GM12878 (cell line): ENCODE measurements around the gene SMIM22. TPM values are rescaled to one million over a fixed set of nuclear protein-coding genes. Genes with fewer than 3 reads are reported as not detected.

ENCODE experiments used
- ATAC-seq: fragments of 200-7000 bp; cut with Tn5 transposase; 3 replicates; pipeline ENCODE4 v1.9.1; 2020; ENCODE audit warnings: mild to moderate bottlenecking, moderate library complexity
- BruUV-seq: library from RNA; stranded (reverse); fragments of 400-500 nt; replicated peaks from 2 replicates; lab custom pipeline; 2021; lab: Mats Ljungman, UMichigan
- CTCF ChIA-PET: fragments of 300-600 bp; sonication (Branson Sonifier 250); formaldehyde crosslinking; extraction: SDS; loops from one replicate; lab custom pipeline; 2021; ENCODE audit warnings: inconsistent platforms; lab: Yijun Ruan, JAX
- POLR2A ChIA-PET: fragments of 350-600 bp; formaldehyde crosslinking; extraction: SDS; loops from one replicate; lab custom pipeline; 2021; ENCODE audit warnings: inconsistent platforms; lab: Charles Lee
- RAD21 ChIA-PET: fragments of 300-600 bp; sonication (Branson Sonifier 250); formaldehyde crosslinking; loops from one replicate; lab custom pipeline; 2023; ENCODE audit warnings: antibody characterized with exemption; ENCODE audit not compliant: unreplicated experiment; lab: Charles Lee
- SMC1A ChIA-PET: fragments of 300-600 bp; sonication (Branson Sonifier 250); formaldehyde crosslinking; loops from one replicate; lab custom pipeline; 2023; ENCODE audit not compliant: unreplicated experiment, uncharacterized antibody; lab: Charles Lee
- DNase-seq: peaks from one replicate; pipeline ENCODE4 v3.0.0-alpha.2; 2011; ENCODE audit warnings: low read depth, low spot score
- FAIRE-seq: peaks from 3 replicates; lab custom pipeline; 2011; peaks lifted over from hg19 to GRCh38; lab: Jason Lieb, UNC
- H2AFZ ChIP-seq: 2 replicates; pipeline ENCODE4 v1.6.0; 2011; ENCODE audit warnings: low read depth, low read length, control low read depth; ENCODE audit not compliant: control insufficient read depth
- H3K27ac ChIP-seq: 2 replicates; pipeline ENCODE4 v1.5.1; 2011; ENCODE audit warnings: control low read depth; ENCODE audit not compliant: control insufficient read depth, insufficient read depth
- H3K27me3 ChIP-seq, 2 experiments: replicated peaks in 1 of 2; 2 replicates each; pipeline versions ENCODE4 v1.6.0 to v1.6.1; 2011; ENCODE audit warnings: low read length in 1 of 2; ENCODE audit not compliant: control insufficient read depth in 2 of 2, insufficient read depth in 2 of 2
- H3K36me3 ChIP-seq, 2 experiments: 2 replicates each; pipeline ENCODE4 v1.5.1; 2011; ENCODE audit warnings: low read length in 1 of 2; ENCODE audit not compliant: control insufficient read depth in 2 of 2, insufficient read depth in 2 of 2
- H3K4me1 ChIP-seq: 2 replicates; pipeline ENCODE4 v1.6.1; 2011; ENCODE audit warnings: mild to moderate bottlenecking, low read length, moderate library complexity, mixed read lengths; ENCODE audit not compliant: control insufficient read depth, insufficient read depth
- H3K4me2 ChIP-seq: 2 replicates; pipeline ENCODE4 v1.6.0; 2011; ENCODE audit warnings: control low read depth; ENCODE audit not compliant: control insufficient read depth, insufficient read depth
- H3K4me3 ChIP-seq: fragments of 200-600 bp; sonication (generic); 2 replicates; pipeline ENCODE4 v1.5.1; 2016
- H3K79me2 ChIP-seq: 2 replicates; pipeline ENCODE4 v1.6.0; 2011; ENCODE audit warnings: low read length; ENCODE audit not compliant: control insufficient read depth, insufficient read depth
- H3K9ac ChIP-seq: 2 replicates; pipeline ENCODE4 v1.8.0; 2011; ENCODE audit warnings: low read length, control low read depth, mixed read lengths; ENCODE audit not compliant: control insufficient read depth, insufficient read depth
- H3K9me3 ChIP-seq: replicated peaks from 3 replicates; pipeline ENCODE4 v1.5.1; 2011; ENCODE audit warnings: mild to moderate bottlenecking, low read length; ENCODE audit not compliant: control insufficient read depth, insufficient read depth
- H4K20me1 ChIP-seq: 2 replicates; pipeline ENCODE4 v1.6.0; 2011; ENCODE audit not compliant: control insufficient read depth, insufficient read depth
- ASH2L ChIP-seq: fragments of 300-600, 200-600 bp; sonication (generic); IDR thresholded peaks from 2 replicates; pipeline ENCODE4 v1.6.1; 2017; ENCODE audit warnings: low read depth, mild to moderate bottlenecking, borderline replicate concordance
- CEBPB ChIP-seq, 2 experiments: fragments of 150-350 bp in 1 of 2; IDR thresholded peaks; 2 replicates each; pipeline ENCODE4 v1.6.1; 2012 to 2014; ENCODE audit warnings: low read depth in 2 of 2, low read length in 2 of 2, borderline replicate concordance in 1 of 2, inconsistent platforms in 1 of 2
- CREB1 ChIP-seq: IDR thresholded peaks from 2 replicates; pipeline ENCODE4 v1.6.1; 2012; ENCODE audit warnings: low read depth, mild to moderate bottlenecking, inconsistent platforms
- HCFC1 ChIP-seq: fragments of 150-350 bp; IDR thresholded peaks from 2 replicates; pipeline ENCODE4 v1.6.1; 2014; ENCODE audit warnings: low read length
- HDGF ChIP-seq: fragments of 450-650 bp; IDR thresholded peaks from 2 replicates; pipeline ENCODE4 v1.6.1; 2016; ENCODE audit warnings: antibody characterized with exemption
- HSF1 ChIP-seq: fragments of 150-350 bp; IDR thresholded peaks from 2 replicates; pipeline ENCODE4 v1.6.1; 2014; ENCODE audit warnings: mild to moderate bottlenecking, low read depth, low read length
- JUND ChIP-seq: IDR thresholded peaks from 2 replicates; pipeline ENCODE4 v1.6.1; 2012; ENCODE audit warnings: low read depth, mild to moderate bottlenecking, low read length, improper control_type of control experiment, moderate library complexity
- KDM1A ChIP-seq: fragments of 200-600 bp; sonication (generic); IDR thresholded peaks from 2 replicates; pipeline ENCODE4 v1.6.1; 2016; ENCODE audit warnings: borderline replicate concordance
- MTA2 ChIP-seq: fragments of 450-650 bp; IDR thresholded peaks from 2 replicates; pipeline ENCODE4 v1.6.1; 2016; ENCODE audit warnings: low read depth, mild to moderate bottlenecking, moderate library complexity
- MYB ChIP-seq: fragments of 150-350 bp; IDR thresholded peaks from 2 replicates; pipeline ENCODE4 v1.6.1; 2014; ENCODE audit warnings: mild to moderate bottlenecking, low read depth, low read length, borderline replicate concordance
- NKRF ChIP-seq: fragments of 450-650 bp; conservative IDR thresholded peaks from 2 replicates; pipeline ENCODE4 v1.6.1; 2017; ENCODE audit warnings: mild to moderate bottlenecking, moderate library complexity
- POLR2AphosphoS5 ChIP-seq: IDR thresholded peaks from 2 replicates; pipeline ENCODE4 v1.6.1; 2011; ENCODE audit warnings: mild to moderate bottlenecking, low read length, inconsistent platforms
- RAD51 ChIP-seq: fragments of 450-650 bp; IDR thresholded peaks from 2 replicates; pipeline ENCODE4 v1.6.1; 2016; ENCODE audit warnings: moderate library complexity, mild to moderate bottlenecking, inconsistent platforms
- RELA ChIP-seq: fragments of 450-650 bp; IDR thresholded peaks from 2 replicates; pipeline ENCODE4 v1.8.0; 2014; ENCODE audit warnings: borderline replicate concordance; ENCODE audit not compliant: partially characterized antibody
- SMAD1 ChIP-seq: fragments of 450-650 bp; IDR thresholded peaks from 2 replicates; pipeline ENCODE4 v1.6.1; 2018; ENCODE audit warnings: mild to moderate bottlenecking, low read depth; ENCODE audit not compliant: partially characterized antibody
- SMARCA5 ChIP-seq: fragments of 450-650 bp; IDR thresholded peaks from 2 replicates; pipeline ENCODE4 v1.6.1; 2017; ENCODE audit warnings: mild to moderate bottlenecking
- SPI1 ChIP-seq: IDR thresholded peaks from 2 replicates; pipeline ENCODE4 v1.6.1; 2011; ENCODE audit warnings: low read depth, mild to moderate bottlenecking, low read length, moderate library complexity, borderline replicate concordance; ENCODE audit not compliant: insufficient read depth
- TBL1XR1 ChIP-seq: IDR thresholded peaks from 2 replicates; pipeline ENCODE4 v1.6.1; 2012; ENCODE audit warnings: low read depth, low read length, improper control_type of control experiment
- TCF3 ChIP-seq: IDR thresholded peaks from 2 replicates; pipeline ENCODE4 v1.6.1; 2012; ENCODE audit warnings: low read depth, mild to moderate bottlenecking, low read length, borderline replicate concordance; ENCODE audit not compliant: insufficient read depth
- WRNIP1 ChIP-seq: IDR thresholded peaks from 2 replicates; pipeline ENCODE4 v1.6.1; 2011; ENCODE audit warnings: low read depth, low read length, improper control_type of control experiment, borderline replicate concordance
- ZNF622 ChIP-seq: fragments of 450-650 bp; IDR thresholded peaks from 2 replicates; pipeline ENCODE4 v1.6.1; 2017; ENCODE audit warnings: mild to moderate bottlenecking, inconsistent platforms
- WGBS: methylation state at CpG from one replicate; pipeline ENCODE4 v1.1.6; 2016; ENCODE audit warnings: low lambda C conversion rate; ENCODE audit not compliant: insufficient replicate concordance, insufficient coverage; ENCODE audit errors: missing lambda C conversion rate; 5-methylcytosine and 5-hydroxymethylcytosine counted together
- in situ Hi-C: fragments of 300-500 bp; cut with MboI; formaldehyde crosslinking; loops from 9 replicates; pipeline ENCODE4 v1.14.3; 2018; ENCODE audit warnings: mixed read lengths
- intact Hi-C: fragments of 100-400 bp; cut with micrococcal nuclease; formaldehyde crosslinking; loops from one replicate; pipeline ENCODE4 v1.14.2; 2022; ENCODE audit not compliant: unreplicated experiment
- polyA plus RNA-seq, 11 experiments: library from polyadenylated mRNA; depleted of rRNA in 4 of 11; unstranded in 6 of 11; stranded (reverse) in 5 of 11; fragments of >200 nt; fragmentation: Nextera tagmentation in 4 of 11; fragmentation: Illumina TruSeq in 1 of 11; extraction: Ambion mirVana in 4 of 11; extraction: Trizol in 1 of 11; gene quantifications; 1 replicate in 1 of 11; 2 replicates in 10 of 11; pipeline versions ENCODE4 v1.2.1 to v1.2.3, GENCODE V29; 2011 to 2016; ENCODE audit warnings: inconsistent platforms in 2 of 11, missing spikeins in 2 of 11, low read depth in 1 of 11
- total RNA-seq, 4 experiments: library from RNA; depleted of rRNA in 3 of 4; stranded (reverse); fragments of >200 nt in 3 of 4; fragmentation: Illumina TruSeq in 1 of 4; extraction: Trizol in 1 of 4; gene quantifications; 2 replicates each; pipeline versions ENCODE4 v1.2.1 to v1.2.3, GENCODE V29; 2013 to 2021

The SMIM22 gene
- total and polyA plus RNA-seq, 10 of the 15 experiments (the other 5 are each of a cell fraction or from before 2014, with no cell fraction given): 0.83 TPM; not detected in 9

GRCh38 chr16:4766875-4767628 lies 28.1 kb upstream of the SMIM22 start, which contains the start of gene ZNF500:
Gene ZNF500, minus strand, starts transcription at chr16:4767162. Its CDS starts 1,184 bp downstream, at chr16:4765978.
- H3K4me3 ChIP-seq: peak within 1 kb of the TSS; percentile 91
- in situ Hi-C loops: no loop called here
- 1% methylated on average over 71 of the region's 72 CpGs for WGBS
- H4K20me1 ChIP-seq: no peaks in the 10 kb centered on the region
- intact Hi-C loops: no loop called here
- DNase-seq (peak; percentile 84), ATAC-seq (peak; percentile 94), FAIRE-seq (peak; percentile 88)
- ChIA-PET SMC1A (interaction anchor here (0.6 to 3.4 kb wide), 4 partner anchors 19 to 1725 kb away, joined by 3 to 15 read pairs (median 4); partner anchors contain the start of genes ANKS3 and DNAAF8), RAD21 (interaction anchor here (1.0 to 1.9 kb wide), 2 partner anchors 32 to 33 kb away, joined by 6 to 18 read pairs; partner anchors contain the start of genes ANKS3 and DNAAF8), POLR2A (interaction anchor here (1.5 to 2.8 kb wide), 4 partner anchors 32 to 151 kb away, joined by 7 to 15 read pairs (median 9); partner anchors contain the start of genes ANKS3 and DNAAF8), CTCF (interaction anchor here (0.7 kb wide), 1 partner anchor 850 kb away, joined by 3 read pairs; no protein-coding TSS in a partner anchor)
- H3K79me2 ChIP-seq: peaks cover 18% of the 10 kb centered on the region
- peak within 1 kb of the TSS; percentile 87 for H3K9ac ChIP-seq
- H3K27ac ChIP-seq: peak within 1 kb of the TSS; percentile 63
- H3K27me3 ChIP-seq: no peaks in the 10 kb centered on the region
- H3K4me2 ChIP-seq: peak within 1 kb of the TSS; percentile 71
- peak within 1 kb of the TSS; percentile 85 for H2AFZ ChIP-seq
- peaks cover 8% of the 10 kb centered on the region; the same call in 1 of the 2 replicates for H3K4me1 ChIP-seq
- peaks cover under 1 to 6% of the 10 kb centered on the region in 2 experiments; a peak in 3 of 4 replicates for H3K36me3 ChIP-seq
- H3K9me3 ChIP-seq: no peaks in the 10 kb centered on the region
- no TSS peak for BruUV-seq
- TF ChIP-seq POLR2AphosphoS5 (peak; percentile 48; the same call in 1 of the 2 replicates), KDM1A (no peak), ASH2L (no peak), MYB (no peak), WRNIP1 (no peak), MTA2 (no peak), HCFC1 (peak; percentile 92), JUND (no peak), CEBPB (IDR thresholded peaks at IDR 0.05; ENCODE audit: borderline replicate concordance in 1 of 2, low read depth in 2 of 2, low read length in 2 of 2) (no peak), SPI1 (no peak), TCF3 (no peak), HSF1 (no peak), HDGF (peak; percentile 90), RAD51 (no peak), SMARCA5 (no peak), NKRF (0 out of 2 replicates have a peak, but pooled peaks have one; percentile 56), ZNF622 (no peak), TBL1XR1 (no peak), SMAD1 (no peak), RELA (peak; percentile 27), CREB1 (peak; percentile 90)
